Hematopoietic multipotent progenitor cell treated with erythropoietin and hydrocortisone succinate and interleukin-3 and kit ligand, for 6 days (in vitro differentiated cells): ENCODE results near the gene PNMT.
"Not testable (repeated sequence)": the region's sequence is repeated elsewhere in the genome, so short reads cannot be mapped to it uniquely, and the experiment has no call there.

Experiments
- DNase-seq: peaks from one replicate; pipeline ENCODE4 v3.0.0-alpha.2; 2015

The PNMT gene

DNA sequence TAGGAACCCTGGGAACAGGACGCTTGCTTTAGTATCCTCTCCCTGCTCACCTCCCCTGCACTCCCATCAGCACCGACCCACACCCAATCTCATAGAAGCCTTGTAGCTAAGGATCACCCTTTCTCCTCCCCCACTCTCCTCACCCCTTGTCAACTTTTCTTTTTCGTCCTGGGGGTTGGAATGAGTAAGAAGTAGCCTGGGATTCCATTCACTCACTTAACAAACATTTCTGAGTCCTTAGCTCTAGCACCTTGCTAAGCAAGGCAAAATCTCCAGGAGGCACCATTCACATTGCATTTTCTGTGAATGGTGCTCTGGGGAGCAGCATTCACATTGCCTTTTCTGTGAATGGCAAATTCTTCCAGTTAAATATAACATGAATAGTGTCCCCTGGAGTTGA, 20.7 kb downstream of the PNMT start:
- peak; percentile 10 for DNase-seq

DNA sequence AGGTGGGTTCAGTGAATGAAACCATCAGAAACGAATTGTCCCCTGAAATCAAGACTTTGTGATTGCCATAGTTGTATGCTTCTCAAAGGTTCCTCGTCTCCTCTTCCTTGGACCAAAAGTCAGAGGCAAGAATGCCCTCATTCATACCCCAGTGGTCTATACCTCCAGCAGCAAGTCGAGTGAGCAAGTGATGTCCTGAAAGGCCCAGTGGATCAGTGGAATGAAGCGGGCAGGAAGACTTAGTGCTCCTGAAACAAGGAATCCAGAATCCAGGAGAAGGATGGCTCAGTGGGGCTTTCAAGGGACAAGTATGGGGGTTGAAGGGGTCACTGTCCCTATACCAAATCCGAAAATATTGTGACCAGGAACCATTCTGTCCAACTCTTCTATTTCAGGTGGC, 26.3 kb downstream of the PNMT start:
- DNase-seq, result no peak

DNA sequence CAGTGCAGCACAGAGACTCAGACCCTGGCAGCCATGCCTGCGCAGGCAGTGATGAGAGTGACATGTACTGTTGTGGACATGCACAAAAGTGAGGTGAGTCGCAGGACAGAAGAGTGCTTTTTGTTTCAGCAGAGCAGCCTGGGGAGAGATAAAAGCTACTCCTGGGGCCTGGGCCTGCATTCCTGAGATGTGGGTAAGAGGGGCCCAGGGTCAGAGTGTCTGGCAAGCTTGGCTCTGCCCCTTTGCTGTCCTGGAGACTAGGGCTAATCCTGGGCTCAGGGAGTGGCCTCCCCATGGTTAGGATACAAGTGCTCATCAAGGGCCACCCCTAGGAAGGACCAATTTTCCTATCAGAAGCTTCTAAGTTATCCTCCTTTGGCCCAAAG, 26.8 kb downstream of the PNMT start:
- no peak for DNase-seq

DNA sequence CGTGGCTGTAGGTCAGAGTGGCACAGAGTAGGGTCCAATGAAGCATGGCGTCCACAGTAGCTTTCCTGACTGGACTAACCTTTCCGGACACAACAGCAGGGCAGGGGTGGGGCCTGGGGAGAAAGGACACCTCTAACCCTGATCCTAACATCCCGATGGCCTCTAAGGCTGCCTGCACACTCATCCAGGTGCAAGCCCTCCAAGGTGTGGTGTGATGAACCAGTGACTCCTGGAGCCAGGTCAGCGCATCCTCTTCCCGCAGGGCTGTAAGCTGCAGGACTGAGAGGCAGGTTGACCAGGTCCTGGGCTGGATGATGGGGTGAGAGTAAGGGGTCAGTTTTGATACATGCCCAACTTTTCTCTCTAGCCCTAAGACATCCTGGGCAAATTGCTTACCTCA, 28.5 kb downstream of the PNMT start:
- no peak for DNase-seq

DNA sequence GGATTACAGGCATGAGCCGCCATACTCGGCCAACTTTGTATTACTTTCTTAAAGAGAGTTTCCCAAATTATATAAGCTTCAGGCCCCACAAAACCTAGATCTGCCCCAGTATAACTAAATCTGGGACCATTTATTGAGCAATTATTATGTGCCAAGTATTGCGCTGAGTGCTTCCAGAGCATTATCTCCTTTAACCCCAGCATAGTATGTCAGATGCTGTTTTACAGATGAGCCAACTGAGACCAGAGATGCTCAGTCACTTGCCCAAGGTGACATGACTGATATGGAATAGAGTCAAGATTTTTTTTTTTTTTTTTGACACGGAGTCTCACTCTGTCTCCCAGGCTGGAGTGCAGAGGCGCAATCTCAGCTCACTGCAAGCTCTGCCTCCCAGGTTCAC, 29.7 kb downstream of the PNMT start:
- peak; percentile 14 for DNase-seq

DNA sequence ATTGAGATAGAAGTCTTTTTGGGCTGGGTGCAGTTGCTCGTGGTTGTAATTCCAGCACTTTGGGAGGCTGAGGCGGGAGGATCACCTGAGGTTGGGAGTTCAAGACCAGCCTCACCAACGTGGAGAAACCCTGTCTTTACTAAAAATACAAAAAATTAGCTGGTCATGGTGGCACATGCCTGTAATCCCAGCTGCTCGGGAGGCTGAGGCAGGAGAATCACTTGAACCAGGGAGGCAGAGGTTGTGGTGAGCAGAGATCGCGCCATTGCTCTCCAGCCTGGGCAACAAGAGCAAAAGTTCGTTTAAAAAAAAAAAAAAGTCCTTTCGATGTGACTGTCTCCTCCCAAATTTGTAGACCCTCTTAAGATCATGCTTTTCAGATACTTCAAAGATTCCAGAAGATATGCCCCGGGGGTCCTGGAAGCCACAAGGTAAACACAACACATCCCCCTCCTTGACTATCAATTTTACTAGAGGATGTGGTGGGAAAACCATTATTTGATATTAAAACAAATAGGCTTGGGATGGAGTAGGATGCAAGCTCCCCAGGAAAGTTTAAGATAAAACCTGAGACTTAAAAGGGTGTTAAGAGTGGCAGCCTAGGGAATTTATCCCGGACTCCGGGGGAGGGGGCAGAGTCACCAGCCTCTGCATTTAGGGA, 31.0 kb downstream of the PNMT start:
- DNase-seq, result not testable (repeated sequence)

DNA sequence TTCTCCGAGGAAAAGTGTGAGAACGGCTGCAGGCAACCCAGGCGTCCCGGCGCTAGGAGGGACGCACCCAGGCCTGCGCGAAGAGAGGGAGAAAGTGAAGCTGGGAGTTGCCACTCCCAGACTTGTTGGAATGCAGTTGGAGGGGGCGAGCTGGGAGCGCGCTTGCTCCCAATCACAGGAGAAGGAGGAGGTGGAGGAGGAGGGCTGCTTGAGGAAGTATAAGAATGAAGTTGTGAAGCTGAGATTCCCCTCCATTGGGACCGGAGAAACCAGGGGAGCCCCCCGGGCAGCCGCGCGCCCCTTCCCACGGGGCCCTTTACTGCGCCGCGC, 31.5 kb downstream of the PNMT start, which contains the start of gene ERBB2:
Gene ERBB2, plus strand, starts transcription at position 247 of the 330 bp plus-strand sequence. CDS start 175 bp downstream, outside the sequence.
- DNase-seq, result no peak

DNA sequence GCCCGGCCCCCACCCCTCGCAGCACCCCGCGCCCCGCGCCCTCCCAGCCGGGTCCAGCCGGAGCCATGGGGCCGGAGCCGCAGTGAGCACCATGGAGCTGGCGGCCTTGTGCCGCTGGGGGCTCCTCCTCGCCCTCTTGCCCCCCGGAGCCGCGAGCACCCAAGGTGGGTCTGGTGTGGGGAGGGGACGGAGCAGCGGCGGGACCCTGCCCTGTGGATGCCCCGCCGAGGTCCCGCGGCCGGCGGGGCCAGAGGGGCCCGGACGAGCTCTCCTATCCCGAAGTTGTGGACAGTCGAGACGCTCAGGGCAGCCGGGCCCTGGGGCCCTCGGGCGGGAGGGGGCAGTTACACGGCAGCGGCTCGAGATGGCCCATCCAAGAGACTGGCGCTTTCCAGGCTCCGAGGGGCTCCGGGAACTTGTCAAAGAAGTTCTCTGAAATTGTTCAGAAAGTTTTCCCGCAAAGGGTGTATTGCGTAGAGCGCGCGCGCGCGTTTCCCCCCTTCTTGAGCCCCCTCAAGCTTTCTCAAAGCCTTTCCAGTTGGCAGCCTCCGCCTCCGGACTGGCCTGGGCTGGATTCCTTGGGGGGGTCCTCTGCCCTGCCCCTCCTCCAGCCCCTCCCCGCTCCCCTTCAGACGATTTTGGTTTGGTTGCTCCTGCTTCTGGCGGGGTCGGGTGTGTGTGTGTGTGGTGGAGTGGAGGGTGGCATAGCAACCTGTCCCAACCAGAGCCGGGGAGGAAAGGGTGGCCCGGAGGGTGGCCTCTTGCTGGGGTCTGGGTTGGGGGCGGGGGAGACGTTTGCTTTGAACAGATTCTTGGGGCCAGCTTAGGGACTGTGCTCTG, 32.1 kb downstream of the PNMT start:
- no peak for DNase-seq

DNA sequence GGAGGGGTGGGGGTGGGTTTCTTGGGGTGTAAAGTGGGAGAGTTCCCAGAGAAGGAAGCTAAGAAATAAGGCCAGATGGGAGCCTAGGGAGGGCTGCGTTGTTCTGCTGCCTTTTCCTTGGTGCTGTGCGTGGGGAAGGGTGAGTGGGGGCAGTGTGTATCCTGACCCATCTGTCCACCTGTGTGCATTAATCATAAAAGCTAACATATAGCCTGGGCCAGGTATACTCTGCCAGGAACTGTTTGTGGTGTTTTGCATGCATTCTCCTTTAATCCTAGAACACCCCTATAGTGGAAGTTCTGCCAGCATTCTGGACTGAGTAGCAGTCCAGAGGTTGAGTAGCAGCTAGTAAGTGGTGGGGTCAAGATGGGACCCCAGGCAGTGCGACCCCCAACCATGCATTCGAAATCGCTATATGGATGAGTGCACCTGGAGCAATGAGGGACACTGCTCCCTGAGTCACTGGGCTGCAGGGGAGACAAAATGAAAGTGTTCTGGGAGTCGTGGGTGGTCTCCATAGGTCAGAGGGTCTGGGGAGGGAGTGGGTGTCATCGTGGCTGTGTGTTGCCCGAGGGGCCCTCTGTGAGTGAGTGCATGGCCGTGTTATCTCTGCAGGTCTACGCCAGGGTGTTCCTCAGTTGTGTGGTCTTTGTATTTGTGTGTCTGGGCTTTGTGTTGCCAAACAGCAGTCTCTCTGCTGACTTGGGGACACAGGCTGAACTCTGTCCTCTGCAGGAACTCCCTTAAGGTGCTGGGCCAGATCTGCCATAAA, 32.9 kb downstream of the PNMT start:
- no peak for DNase-seq

DNA sequence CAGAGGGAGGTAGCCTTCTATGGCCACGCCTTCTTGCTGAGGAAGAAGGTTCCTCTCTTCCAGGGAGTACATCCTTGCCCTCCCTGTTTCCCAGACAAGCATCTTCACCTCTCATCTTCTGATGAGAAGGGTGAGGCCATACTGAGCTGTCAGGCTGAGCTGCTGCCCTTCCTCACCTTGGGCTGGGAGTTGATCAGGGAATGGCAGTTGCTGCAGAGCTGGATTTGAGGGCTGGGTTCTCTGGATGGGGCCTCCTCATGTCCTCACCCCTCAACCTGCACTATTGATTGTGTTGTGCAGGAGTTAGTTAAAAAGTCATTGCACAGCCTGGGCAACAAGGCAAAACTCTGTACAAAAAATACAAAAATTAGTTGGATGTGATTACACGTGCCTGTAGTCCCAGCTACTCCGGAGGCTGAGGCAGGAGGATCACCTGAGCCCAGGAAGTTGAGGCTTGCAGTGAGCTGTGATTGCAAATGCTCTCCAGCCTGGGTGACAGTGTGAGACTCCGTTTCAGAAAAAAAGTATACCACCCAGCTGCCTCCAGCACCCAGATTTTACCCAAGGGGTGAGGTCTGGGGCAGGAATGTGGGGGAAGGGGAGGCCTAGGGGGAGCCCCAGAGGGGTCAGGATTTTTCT, 33.6 kb downstream of the PNMT start:
- no peak for DNase-seq

DNA sequence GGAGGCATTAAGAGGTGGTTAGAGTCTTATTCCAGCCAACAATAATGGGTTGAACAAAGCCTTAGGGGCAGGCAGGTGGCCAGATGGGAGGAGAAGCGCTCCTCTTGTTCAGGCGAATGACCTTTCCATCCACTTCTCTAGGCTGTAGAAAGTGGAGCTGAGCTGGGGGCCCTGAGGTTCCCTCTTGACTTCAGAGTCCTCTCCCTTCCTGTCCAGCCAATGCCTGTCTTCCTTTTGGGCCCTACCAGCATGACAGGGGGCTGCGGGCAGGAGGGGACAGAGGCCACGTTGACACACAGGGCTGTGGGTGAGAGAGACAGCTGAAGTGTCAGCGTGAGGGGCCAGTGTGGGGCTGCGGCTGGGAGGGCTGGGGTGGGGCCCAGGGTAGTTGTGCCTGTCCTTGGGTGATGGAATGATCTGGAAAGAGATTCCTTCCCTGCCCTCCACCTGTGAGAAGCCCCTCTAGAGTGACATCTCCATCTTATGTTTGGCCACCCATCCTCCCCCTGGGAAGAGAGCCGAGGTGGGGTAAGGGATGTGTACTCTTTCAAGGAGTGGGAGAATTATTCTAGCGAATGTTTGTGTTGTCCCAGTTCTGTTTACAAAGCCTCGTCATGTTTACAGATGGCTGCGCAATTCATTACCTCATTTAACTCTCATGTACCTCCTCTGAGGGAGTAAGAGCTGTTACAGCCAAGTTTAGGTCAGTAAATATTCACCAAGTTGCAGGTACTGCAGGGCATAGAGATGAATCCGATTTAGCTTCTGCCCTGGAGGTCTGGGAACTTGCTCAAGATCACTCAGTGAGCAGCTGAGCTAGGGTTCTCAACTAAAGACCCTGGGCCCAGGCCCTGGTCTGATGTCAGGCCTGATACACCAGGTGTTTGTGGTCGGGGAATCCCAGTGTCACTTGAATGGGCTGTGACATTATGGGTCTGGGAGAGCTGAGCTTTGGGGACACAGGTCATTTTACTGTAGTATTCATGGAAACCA, 34.9 kb downstream of the PNMT start:
- DNase-seq, result no peak

DNA sequence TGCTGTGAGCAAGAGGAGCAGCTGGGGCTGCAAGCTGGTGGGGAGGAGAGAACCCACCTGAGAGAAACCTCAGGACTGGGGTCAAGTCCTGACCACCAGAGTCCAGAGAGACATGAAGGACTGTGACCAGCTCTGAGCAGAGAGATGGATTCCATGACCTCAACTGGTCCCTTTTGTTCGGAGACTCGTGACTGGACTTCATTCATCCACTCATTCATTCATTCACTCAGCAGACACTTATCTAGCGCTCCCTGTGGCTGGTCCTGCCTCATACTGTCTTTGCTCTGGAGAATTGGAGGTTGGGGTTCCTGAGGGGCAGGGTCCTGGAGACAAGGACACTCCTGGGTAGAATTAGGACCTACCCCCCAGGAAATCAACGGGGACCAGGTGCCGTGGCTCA, 35.7 kb downstream of the PNMT start:
- DNase-seq, result no peak

DNA sequence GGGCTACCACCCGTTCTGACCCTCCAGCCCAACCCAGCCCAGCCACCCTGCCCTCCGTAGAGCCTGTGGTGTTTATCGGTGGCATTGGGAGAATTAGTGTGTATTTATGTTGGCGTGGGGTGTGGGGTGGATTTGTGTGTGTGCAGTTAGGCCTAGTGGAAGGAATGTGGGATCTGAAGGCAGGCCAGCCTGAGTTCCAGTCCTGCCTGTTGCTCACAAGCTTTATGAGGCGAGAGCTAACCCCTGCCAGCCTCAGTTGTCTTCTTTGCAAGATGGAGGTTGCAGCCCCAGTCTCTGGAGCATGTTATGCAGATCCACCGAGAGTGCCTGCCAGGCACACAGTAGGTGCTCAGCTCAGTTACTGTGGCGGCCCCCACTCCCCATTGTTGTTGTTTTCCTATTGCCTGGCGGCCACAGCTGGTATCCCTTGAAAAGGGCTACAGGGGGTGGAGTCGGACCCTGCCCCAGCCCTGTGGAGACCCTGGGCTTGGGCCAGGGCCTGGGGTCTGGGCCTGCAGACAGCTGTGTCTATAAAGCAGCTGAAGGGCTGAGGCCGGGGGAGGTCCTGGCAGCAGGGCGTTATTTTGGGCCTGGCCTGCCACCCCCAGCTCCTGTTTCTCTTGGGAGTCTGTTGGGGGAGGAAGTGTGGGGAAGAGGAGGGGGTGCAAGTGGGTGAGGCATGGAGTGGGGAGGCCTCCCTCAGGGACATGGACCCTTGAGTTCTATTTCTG, 36.7 kb downstream of the PNMT start:
- no peak for DNase-seq

DNA sequence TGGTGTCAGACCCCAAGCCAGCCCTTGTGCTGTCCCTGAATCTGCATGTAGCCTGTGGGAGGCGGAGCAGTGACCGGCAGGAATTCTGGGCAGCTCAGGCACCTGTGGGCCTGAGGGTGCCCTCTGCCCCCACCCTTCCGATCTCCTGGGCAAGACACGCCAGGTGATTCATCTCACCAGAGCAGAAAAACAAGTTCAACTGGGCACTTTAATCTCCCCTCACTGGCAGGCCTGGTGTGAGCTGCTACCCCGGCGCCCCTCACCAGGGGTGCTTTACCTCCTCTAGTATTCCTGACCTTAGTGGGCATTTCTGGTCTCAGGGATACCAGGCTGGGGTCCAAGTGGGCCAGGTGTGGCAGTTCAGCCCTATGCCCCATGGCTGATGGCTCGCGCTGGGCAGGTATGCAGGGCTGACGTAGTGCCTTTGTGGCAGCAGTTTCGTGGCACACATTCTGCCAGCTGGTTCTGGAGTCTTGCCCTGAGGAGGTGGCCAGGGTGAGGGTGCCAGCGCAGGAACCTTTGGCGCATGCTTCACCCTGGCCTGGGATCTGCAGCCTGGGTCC, 37.6 kb downstream of the PNMT start:
- DNase-seq, result no peak

DNA sequence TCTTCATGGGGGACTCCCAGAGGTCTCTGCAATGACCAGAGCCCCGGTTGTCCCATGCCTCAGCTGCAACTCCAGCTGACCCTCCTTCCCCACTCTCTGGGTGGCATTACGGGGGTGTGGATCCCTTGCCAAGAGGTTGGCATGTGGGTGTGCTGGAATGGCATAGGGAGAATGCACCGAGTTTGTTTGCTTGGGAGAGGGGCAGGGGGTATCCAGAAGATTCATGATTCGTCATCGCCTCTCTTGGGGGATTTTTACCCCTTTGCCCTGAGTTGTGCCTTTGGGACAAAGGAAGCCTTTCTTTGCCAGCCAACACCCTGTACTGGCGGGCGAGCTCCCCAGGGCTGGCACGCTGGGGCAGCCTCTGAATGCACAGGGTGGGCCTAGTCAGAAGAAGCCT, 38.1 kb downstream of the PNMT start:
- DNase-seq, result no peak

DNA sequence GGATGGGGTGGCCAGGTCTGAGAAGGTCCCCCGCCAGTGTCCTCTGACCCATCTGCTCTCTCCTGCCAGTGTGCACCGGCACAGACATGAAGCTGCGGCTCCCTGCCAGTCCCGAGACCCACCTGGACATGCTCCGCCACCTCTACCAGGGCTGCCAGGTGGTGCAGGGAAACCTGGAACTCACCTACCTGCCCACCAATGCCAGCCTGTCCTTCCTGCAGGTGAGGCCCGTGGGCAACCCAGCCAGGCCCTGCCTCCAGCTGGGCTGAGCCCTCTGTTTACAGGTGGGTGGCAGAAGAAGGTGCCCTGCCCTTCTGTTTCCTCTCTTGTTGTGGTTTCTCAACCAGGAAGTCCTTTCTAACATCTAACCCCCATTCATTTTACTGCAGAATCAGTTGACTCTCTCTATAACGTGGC, 38.7 kb downstream of the PNMT start:
- no peak for DNase-seq

DNA sequence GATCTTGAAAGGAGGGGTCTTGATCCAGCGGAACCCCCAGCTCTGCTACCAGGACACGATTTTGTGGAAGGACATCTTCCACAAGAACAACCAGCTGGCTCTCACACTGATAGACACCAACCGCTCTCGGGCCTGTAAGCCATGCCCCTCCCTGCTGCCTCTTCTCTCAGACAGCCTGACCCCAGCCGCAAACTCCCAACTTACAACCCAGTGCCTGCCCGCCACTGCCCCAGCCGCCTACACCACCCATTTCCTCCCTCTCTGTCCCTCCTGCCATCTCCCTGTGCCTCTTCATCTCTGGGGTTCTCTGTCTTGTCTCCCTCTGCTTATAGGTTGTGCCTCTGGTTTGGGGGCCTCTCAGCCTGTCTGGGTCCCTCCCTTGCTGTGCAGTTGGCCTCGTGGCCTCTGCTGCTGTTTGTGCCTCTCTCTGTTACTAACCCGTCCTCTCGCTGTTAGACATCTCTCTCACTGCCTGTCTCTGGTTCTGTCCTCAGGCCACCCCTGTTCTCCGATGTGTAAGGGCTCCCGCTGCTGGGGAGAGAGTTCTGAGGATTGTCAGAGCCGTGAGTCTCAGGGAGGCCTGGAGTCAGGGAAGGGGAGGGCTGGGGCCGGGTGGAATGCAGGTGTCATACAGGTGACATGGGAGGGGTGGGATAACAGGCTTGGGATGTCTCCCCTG, 41.2 kb downstream of the PNMT start:
- DNase-seq, result no peak

DNA sequence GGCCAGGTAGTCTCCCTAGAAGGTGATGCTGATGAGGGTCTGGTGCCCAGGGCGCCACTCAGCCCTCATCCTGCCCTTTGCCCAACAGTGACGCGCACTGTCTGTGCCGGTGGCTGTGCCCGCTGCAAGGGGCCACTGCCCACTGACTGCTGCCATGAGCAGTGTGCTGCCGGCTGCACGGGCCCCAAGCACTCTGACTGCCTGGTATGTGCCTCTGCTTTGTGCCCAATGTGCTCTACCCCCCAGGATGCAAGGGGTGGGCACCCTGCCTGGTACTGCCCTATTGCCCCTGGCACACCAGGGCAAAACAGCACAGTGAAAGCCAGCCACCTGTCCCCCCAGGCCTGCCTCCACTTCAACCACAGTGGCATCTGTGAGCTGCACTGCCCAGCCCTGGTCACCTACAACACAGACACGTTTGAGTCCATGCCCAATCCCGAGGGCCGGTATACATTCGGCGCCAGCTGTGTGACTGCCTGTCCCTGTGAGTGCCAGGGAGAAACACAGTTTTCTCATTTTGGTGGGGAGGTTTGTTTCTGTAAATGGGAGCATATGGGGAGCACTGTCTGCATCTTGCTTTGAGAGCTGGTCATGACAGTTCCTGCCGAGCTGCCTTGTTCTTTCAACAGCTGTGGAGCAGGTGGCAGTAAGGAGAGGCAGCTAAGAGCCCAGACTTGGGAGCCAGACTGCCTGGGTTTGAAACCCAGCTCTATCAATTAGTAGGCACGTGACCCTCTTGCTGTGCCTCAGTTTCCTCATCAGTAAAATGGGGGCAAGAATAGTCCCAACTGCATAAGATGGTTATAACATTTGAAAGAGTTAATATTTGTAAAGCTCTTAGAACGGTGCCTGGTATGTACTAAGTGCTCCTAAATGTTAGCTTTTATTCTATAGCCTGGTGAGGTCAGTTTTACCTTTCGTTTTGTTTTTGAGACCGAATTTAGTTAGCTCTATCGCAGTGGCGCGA, 42.0 kb downstream of the PNMT start:
- no peak for DNase-seq

DNA sequence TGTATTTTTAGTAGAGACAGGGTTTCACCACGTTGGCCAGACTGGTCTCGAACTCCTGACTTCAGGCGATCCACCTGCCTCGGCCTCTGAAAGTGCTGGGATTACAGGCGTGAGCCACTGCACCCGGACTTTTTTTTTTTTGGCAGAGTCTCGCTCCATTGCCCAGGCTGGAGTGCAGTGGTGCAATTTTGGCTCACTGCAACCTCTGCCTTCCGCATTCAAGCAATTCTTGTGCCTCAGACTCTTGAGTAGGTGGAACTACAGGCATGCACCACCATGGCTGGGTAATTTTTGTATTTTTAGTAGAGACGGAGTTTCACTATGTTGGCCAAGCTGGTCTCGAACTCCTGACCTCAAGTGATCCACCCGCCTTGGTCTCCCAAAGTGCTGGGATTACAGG, 42.8 kb downstream of the PNMT start:
- not testable (repeated sequence) for DNase-seq
